HG03103 (cell line): Measurements from ENCODE around the gene TUBA4B.
"Not testable (repeated sequence)": the region's sequence is repeated elsewhere in the genome, so short reads cannot be mapped to it uniquely, and the experiment has no call there.

Experiments used
- ATAC-seq: cut with Tn5 transposase; IDR thresholded peaks from one replicate; pipeline ENCODE4 v1.9.1; 2021; ENCODE audit warnings: low read depth; ENCODE audit not compliant: unreplicated experiment

TUBA4B gene

DNA sequence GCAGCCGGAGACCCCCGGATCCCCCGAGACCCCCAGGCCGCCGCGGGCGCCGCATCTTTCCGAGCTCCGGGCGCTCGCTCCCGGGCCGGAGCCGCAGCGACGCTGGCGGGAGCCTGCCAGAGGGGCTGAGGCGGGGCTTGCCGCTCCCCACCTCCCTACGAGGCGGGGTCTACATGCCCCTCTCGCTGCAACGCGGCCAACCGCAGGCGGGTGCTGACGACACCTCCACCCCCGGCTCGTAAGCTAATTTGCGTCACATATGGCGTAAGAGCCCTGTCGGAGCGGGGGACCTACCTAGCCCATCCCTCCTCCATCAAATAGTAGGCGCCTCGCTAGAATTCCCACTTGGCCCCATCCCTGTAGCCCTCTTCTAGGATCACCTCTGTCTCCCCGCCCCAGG is 56.2 kb downstream of the TUBA4B start, which contains the start of gene PTPRN:
TSS of gene PTPRN (minus strand) at position 124 of the 400 bp plus-strand sequence. CDS start at position 55, 69 bp downstream.
- ATAC-seq, result no peak

DNA sequence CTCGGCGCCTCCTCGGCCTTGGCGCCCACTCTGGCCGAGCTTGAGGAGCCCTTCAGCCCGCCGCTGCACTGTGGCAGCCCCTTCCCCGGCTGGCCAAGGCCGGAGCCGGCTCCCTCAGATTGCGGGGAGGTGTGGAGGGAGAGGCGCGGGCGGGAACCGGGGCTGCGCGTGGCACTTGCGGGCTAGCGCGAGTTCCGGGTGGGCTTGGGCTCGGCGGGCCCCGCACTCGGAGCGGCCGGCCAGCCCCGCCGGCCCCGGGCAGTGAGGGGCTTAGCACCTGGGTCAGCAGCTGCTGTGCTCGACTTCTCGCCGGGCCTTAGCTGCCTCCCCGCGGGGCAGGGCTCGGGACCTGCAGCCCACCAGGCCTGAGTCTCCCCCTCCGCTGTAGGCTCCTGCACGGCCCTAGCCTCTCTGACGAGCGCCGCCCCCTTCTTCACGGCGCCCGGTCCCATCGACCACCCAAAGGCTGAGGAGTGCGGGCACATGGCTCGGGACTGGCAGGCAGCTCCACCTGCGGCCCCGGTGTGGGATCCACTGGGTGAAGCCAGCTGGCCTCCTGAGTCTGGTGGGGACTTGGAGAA is 59.7 kb downstream of the TUBA4B start:
- not testable (repeated sequence) for ATAC-seq

DNA sequence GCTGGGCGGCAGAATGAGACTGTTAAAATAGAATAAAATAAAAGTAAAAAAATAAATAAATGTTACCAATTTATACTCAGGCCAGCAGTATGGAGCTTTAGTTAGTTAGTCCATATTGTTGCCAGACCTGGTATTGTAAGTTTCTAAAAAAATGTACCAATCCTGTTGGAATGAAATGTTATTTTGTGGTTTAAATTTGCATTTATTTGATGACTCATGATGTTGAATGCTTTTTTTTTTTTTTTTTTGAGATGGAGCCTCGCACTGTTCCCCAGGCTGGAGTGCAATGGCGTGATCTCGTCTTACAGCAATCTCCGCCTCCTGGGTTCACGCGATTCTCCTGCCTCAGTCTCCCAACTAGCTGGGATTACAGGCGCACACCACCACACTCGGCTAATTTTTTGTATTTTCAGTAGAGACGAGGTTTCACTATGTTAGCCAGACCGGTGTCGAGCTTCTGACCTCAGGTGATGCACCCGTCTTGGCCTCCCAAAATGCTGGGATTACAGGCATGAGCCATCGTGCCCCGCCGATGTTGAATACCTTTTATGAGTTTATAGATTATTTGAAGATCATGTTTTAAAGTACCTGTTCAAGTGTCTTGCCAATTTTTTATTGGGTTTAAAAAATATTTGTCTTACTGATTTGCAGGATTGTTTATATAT is 61.9 kb downstream of the TUBA4B start:
- no peak for ATAC-seq
